Stimulated activated naive CD4-positive, alpha-beta T cell treated with Interleukin-2 at 50 U/mL for 16 hours (primary cell): ENCODE results near the gene PMEL.

ENCODE experiments used
- DNase-seq: peaks from one replicate; lab custom pipeline; 2025; lab: John Stamatoyannopoulos, UW

PMEL gene

GRCh38 chr12:55942055-55942454 is 23.8 kb downstream of the PMEL start:
- DNase-seq: no peak

GRCh38 chr12:55940065-55940732 is 25.6 kb downstream of the PMEL start:
- DNase-seq: peak; percentile 75

DNA sequence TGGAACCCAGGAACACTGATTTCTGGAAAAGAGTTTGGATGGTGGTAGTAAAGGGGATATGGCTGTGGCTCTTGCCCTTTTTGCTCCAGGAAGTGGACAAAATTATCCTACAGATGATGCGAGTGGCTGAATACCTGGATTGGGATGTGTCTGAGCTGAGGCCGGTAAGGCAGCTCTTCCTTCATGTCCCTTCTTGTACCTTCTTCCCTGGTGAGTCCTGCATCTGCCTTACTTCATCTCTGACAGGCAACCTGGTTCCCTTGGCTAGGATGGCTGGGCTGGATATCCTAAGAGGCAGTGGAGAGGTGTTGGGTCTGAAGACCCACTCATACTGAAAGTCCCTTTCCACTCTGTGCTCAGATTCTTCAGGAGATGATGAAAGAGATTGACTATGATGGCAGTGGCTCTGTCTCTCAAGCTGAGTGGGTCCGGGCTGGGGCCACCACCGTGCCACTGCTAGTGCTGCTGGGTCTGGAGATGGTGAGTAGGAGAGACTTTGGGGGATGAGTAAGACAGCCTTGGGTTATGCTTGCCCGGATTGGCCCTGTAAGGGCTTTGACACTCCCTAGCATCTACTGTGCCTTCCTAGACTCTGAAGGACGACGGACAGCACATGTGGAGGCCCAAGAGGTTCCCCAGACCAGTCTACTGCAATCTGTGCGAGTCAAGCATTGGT is 26.9 kb downstream of the PMEL start:
- DNase-seq: peak; percentile 4

GRCh38 chr12:55937981-55938380 is 27.9 kb downstream of the PMEL start:
- DNase-seq: no peak

- peak; percentile 60 for DNase-seq
Observed at GRCh38 chr12:55935738-55936151, 30.1 kb downstream of the PMEL start.

GRCh38 chr12:55934773-55935172 is 31.1 kb downstream of the PMEL start:
- no peak for DNase-seq

- no peak for DNase-seq
Observed at GRCh38 chr12:55933799-55934742, 31.8 kb downstream of the PMEL start.

DNA sequence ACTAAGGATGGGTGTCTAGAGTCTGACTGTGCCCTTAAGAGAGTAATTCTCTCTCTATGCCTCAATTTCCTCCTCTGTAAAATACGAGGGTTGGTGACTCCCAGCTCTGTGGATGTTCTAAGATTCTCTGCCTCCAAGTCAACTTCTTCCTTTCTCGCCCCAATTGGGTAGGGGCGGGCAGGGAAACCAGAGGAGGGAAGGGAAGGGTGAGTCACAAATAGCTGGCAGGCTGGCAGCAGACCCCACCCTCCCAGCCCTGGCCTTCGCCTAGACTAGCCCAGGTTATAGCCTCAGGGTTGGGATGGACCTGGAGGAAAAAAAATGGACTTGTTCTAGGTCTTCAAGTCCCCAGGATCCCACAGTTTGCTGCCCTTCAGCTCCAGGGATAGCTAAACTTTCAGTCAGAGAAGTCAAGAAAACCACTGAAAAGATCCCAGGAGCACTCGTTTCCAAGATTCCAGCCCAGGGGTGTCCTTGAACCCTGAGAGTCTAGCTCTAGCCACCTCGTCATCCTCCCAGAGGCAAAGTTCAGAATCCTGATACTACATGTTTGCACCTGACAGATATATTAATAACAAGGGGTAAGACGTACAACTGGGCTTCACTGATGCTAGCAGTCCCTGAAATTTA is 32.6 kb downstream of the PMEL start:
- DNase-seq: peak; percentile 5

DNA sequence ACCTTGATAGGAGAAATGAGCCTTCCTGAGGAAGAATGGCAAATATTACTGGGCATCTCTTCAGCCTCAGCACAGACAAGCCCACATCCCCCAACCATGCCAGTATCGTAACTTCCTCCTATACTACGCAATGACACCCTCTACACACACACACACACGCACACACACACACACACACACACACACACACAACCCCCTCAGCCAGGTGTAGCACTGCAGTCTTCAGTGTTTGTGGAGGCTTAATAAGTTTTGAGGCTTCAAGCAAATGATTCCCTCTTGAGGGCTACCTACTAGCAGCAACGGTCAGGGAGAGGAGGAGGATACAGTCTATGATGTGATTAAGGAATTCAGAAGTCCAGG is 33.3 kb downstream of the PMEL start:
- DNase-seq: peak; percentile 34

GRCh38 chr12:55931780-55932550 is 33.9 kb downstream of the PMEL start:
- DNase-seq: peak; percentile 8

DNA sequence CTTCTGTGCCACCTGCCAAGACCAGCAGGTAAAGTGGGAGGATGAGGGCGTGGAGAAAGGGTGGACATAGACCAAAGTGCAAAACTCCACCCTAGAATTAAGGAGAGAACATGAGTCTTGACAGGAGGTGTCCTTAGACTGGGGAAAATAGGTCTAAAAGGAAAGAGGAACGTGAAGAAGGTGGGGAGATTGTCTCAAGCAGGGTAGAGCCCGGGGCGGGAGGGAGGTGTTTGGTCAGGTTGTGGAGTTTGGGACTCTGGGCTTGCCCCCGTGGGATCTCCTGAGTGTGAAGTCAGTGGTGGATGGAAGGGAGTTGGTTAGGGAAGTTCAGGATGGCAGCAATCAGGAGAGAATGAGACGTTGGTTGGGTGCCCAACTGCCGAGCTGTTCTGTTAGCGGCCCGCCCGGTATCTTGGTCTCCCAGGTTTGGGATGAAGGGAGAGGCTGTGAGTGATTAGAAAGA is 34.5 kb downstream of the PMEL start:
- DNase-seq: no peak

DNA sequence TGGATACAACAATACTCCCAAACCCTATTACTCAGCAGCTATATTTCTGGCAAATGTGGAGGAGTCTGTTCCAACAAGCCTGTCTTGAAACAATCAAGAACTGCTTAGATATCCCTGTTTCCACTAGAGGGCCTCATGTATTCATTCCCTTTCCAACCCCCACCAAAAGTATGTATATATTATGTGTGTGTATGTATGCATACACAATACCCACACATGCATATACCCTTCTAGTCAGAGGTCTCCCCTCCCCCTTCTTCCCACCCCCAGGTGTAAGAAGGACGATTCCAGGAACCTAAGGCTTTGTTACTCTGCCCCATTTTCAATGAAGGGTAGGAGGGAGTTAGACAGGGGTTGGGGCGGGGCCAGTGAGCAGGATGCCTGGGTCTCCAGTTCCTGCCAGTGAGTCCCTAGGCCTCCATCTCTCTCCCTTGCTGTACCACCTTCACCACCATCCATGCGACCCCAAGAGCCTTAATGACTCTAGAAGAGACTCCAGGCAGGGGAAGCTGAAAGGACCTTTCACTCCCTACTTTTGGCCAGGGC is 35.0 kb downstream of the PMEL start, which contains the start of gene DGKA:
DGKA (plus strand) TSS at position 392 of the 546 bp plus-strand sequence. CDS start 5,342 bp downstream, outside the sequence.
- DNase-seq: peak; percentile 80

DNA sequence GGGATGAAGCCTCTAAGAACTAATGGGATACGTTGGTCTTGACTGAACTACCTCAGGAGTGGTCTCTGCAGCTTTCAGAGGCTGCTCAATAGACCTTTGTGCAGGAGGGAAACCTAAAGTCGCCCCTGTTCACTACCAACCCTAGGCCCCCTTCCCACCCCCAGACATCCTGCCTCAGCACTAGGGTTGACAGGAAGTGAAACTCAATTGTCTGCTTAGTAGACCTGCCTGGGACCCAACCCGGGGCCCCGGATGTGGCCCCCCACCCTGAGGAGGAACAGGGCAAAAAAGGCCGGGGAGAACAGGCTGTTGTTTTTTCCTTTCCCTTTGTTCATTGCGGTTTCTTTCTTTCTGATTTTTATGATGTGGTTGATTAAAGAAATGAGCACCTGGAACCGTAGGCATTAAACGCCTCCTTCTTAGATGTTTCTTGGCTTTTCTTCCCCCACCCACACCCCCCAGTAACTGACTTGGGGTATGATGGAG is 36.5 kb downstream of the PMEL start:
- peak; percentile 80 for DNase-seq

DNA sequence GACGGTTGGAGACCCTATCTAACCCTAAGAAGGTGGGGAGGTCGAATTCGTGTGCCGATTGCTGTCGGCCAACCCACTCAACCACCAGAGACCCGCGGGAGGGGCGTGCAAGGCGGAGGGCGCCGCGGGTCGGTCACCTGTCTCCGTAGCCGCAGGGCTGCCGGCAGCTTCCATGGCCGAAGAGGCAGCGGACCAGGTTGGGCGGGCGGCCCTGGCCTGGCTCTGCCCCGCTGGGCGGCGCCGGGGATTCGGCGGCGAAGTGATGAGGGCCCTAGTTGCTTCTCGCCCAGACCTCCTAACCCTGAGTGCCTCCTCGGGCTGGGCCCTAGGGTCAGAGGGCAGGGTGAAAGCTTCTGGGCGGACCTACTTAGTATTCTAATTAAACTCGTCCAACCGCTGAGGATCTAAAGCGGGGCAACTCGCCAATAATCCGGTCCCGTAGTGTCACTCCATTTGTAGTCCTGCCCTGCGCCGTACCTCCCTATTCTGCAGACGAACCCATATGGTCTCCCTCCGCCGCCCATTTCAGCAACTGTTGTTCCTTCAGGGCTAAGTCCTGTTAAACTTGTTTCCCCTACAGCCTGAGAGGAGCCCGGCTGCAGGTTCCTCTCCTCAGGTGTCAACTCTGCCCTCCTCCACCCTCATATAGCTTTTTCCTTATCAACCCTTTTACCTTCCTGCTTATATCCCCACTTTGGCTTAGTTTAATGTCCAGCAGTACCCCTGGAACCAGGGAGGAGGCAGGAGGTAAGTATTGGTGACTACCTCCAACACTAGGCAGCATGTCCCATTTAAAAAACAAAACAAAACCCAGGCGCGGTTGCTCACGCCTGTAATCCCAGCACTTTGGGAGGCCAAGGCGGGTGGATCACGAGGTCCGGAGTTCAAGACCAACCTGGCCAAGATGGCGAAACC is 38.0 kb downstream of the PMEL start, which contains the start of gene PYM1:
PYM1 (minus strand) TSS at position 307 of the 915 bp plus-strand sequence; CDS start at position 174, 133 bp downstream.
- DNase-seq: peak; percentile 55

DNA sequence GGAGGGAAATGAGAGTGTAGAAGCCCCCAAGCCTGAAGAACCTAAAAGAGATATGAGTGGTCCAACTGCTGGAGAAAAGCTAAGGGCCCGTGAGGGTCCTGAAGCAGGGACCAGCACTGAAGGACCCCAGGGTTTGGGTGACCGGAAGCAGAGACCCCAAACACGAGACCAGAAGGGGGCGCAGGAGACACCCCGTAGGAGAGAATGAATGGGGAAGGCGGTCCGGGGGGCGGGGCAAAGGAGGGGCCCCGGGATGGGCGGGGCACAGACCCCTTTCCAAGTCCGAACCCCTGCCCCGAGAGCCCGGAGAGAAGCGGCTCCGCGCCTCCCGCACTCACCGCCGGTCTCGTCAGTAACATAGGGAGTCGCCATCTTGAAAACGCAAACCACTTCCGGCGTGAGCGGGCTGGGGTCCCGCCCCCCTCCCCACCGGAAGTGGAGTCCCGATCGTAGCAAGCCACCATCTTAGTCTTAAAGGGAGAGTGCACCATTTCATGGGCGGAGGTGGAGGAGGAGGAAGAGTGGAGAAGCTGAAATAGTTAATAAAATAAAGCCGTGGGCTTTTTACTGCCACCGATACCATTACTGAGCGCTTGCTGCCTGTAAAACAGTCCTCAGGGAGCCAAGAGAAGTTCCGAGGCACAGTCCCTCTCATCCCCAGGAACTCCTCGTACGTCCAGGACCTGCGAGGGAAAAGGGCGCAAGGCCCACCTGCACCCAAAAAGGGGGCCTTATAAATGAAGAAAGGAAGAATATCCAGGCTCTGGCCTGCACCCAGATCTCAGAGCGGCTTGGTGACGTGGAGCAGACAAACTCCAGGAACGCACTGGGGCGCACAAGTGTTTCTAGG is 38.9 kb downstream of the PMEL start:
- DNase-seq: peak; percentile 89

DNA sequence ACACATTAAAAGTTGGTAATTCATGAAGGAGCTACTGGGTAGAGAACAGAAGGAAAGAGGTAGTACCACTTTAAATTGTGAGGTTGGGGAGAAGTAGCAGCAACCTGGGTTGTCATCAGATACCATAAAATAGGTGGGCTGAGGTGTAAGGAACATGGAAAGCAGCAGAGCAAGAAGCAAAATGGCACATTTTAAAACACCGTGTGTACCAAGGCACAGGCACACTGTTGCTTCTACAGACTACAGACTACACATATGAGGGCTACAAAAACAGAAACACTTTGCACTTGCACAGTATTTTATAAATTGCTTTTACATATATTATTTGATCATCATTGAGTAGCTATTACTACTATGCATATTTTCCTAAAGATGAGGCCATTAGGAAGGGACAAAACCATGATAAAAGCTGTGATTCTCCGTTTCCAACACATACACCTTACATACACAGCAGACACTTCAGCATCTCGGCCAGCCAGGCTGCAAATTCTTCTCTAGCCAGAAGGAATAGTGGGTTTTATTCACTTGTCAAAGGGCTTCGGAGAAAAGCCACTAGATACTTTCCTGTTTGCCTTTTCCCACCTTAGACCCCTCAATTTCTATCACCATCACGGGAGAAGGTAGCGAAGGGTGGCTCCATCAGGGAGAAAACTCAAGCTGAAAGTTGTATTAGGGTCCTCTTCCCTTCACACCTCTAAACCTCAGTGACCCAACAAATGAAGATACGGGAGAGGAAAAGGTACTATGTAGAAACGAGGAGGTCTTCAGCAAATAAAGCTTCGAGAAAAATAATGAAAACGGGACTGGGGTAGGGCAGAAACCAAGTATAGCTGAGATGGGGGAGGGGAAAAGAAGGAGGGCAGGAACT is 39.7 kb downstream of the PMEL start:
- no peak for DNase-seq

GRCh38 chr12:55925371-55925770 is 40.5 kb downstream of the PMEL start:
- no peak for DNase-seq
